Keratinocyte (primary cell): ENCODE results near the gene BBS7.

ENCODE experiments used
- EZH2 ChIP-seq: IDR thresholded peaks from one replicate; pipeline ENCODE4 v1.6.1; 2012; ENCODE audit warnings: inconsistent platforms, mild to moderate bottlenecking, low read length, moderate library complexity
- TF ChIP-seq, protein P1 (sequence below), 3 experiments: IDR thresholded peaks in 1 of 3; conservative IDR thresholded peaks in 1 of 3; optimal IDR thresholded peaks in 1 of 3; 2 replicates in 2 of 3; 3 replicates in 1 of 3; pipeline versions ENCODE3 to v1.5.1; 2011; ENCODE audit warnings: low read length in 3 of 3, mild to moderate bottlenecking in 3 of 3, moderate library complexity in 2 of 3, control low read depth in 1 of 3, inconsistent platforms in 1 of 3; ENCODE audit not compliant: insufficient read depth in 2 of 3; ENCODE audit errors: extremely low read depth in 1 of 3

DNA sequence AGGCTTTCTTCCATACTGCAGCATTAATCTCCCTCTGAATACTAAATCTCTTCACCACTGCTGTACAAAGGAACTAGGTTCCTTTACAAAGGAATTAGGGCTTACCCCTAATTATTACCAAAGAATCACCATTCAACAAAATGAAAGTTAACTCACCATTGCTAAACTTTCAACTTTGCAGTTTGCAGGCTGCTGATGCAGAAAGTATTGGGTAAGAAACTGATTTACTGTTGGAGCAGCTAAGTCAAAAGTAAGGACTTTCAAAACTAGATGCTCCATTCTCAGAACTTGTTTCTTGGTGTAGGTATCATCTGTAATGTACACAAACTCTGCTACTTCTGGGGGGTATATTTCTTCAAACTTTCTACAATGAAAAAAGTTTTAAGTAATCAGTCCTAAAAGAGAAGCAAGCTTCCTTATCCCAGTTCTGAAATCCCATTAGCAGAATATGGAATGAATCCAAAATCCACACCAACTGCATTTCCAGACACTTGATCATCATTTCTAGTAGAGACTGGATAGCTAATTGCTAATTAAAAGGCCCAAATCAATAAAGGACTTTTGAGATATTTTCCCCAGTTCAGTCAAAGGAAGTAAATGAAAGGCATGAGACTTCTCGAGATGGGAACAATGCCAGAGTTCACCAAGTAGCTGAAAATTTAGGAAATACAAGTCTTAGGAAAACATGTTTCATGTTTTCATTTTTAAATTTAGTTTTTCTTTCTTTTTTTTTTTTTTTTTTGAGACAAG lies 50.9 kb downstream of the BBS7 start:
- TF ChIP-seq, protein P1, sequence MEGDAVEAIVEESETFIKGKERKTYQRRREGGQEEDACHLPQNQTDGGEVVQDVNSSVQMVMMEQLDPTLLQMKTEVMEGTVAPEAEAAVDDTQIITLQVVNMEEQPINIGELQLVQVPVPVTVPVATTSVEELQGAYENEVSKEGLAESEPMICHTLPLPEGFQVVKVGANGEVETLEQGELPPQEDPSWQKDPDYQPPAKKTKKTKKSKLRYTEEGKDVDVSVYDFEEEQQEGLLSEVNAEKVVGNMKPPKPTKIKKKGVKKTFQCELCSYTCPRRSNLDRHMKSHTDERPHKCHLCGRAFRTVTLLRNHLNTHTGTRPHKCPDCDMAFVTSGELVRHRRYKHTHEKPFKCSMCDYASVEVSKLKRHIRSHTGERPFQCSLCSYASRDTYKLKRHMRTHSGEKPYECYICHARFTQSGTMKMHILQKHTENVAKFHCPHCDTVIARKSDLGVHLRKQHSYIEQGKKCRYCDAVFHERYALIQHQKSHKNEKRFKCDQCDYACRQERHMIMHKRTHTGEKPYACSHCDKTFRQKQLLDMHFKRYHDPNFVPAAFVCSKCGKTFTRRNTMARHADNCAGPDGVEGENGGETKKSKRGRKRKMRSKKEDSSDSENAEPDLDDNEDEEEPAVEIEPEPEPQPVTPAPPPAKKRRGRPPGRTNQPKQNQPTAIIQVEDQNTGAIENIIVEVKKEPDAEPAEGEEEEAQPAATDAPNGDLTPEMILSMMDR (optimal IDR thresholded peaks at IDR 0.05 in 1 of 3, IDR thresholded peaks at IDR 0.05 in 1 of 3, conservative IDR thresholded peaks at IDR 0.05 in 1 of 3; ENCODE audit: extremely low read depth in 1 of 3, insufficient read depth in 2 of 3, low read length in 3 of 3): no peak
- TF ChIP-seq EZH2: no peak
